Nucleus accumbens (tissue), 56 donors: ENCODE data around the gene EMID1.

Experiments
- DNase-seq, 56 donors: peaks; one replicate each; lab custom pipeline; 2025; lab: John Stamatoyannopoulos, UW

Gene EMID1

DNA sequence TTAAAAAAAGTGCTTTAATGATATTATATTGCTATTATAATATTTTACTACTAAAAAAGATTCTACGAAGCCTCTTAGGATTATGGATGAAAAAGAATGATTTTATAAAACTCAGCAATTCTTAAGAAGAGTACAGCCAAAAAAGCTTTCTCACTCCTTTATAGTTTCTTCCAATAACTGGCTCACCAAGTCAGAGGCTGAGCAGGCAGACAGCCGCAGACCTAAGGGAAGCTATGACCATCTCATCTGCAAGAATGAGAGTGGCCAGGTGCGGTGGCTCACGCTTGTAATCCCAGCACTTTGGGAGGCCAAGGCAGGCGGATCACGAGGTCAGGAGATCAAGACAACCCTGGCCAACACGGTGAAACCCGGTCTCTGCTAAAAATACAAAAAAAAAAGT is 12.7 kb upstream of the EMID1 start:
- no peak for DNase-seq

DNA sequence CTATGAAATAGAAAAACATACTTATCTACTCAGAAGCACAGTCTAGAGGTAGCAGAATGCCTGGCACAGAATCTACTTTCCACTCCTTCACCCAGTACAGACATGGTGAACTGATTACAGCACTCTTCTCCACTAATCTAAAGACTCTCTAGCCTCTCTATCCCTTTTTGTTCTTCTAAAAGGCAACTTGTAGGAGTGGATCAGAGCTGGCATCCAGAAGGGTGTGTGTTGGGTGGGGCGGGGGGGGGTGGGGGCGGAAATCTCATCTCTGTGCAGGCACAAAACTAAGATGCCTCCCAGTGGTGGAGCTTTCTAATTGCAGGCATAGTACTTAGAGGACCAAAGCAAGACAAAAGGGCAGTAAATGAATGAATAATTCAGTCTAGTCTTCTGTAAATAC is 11.5 kb upstream of the EMID1 start:
- no peak for DNase-seq

DNA sequence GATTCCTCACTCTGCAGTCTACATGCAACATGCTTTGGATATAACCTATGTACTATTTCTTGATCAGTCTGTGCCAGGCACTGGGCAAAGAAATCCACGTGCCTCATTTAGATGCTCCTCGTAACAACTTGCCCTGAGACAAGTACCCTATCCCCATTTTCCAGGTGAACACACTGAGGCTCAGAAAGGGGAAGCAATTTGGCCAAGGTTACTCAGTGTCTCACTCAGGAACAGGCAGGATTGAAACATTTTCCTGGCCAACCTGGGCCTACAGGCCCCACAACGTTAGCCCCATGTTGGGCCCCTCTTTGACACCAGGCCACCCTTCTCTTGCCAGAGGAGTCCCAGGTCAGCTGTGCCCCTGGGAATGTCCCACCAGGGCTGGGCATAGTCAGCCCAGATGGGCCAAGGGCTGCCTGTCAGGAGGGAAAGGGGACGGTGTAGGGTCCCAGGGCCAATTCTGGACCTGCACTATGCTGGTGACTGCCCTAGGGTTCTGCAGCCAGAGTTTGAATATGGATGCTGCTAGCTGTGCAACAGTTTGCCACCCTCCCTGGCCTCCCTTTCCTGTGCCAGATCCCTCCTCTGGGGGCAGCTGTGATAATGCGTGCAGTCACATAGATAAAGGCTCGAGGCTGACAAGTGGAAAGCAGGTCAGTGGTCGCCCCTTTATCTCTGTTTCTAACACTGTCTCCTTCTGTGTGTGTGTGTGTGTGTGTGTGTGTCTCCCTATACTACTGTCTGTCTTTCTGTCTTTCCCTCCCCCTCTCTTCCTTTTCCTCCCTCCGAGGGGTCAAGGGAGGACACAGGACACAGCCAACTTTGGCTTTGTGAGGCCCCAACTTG is 10.4 kb upstream of the EMID1 start:
- no peak for DNase-seq

DNA sequence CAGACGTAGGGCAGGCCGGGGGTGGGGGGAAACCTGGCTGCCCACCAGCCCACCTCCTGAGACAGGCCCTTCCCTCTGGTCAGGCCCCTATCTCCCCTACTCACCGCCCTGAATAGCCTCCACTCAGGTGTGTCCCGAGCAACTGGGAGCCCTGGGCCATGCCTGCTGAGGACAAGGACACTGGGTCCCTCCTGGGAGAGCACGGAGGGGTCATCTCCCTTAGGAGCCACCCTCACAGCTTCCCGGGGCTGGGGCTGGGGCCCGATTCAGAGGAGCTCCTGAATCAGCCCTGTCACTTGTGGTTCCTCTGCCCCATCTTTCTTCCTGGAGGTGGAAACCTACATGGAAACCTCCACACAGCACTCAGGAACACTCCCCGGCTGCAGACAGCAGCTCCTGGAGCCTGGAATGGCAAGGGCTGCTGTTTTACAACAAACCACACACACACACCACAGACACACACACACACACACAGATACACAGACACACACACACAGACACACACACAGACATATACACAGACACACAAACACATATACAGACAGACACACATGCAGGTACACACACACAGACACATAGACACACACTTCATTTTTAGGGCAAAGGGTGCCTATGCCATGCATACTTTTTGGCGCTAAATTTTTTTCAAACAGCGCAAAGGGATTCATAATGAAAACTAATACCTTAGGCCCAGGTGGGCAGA is 9.6 kb upstream of the EMID1 start:
- DNase-seq = no peak

DNA sequence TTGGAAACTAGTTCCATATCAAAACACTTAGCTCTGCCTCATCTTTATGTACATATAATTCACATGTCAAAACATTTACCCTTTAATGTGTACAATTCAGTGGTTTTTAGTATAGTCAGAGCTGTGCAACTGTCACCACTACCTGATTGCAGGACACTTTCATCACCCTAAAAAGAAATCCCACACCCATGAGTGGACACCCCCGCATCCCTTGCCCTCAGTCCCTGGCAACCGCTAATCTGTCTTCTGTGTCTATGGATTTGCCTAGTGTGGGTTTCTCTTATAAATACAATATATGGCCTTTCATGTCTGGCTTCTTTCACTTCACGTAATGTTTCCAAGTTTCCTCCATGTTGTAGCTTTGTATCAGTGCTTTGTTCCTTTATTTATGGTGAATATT is 8.6 kb upstream of the EMID1 start:
- no peak for DNase-seq

- no peak for DNase-seq
Observed at GRCh38 chr22:29198240-29198639, 7.5 kb upstream of the EMID1 start.

DNA sequence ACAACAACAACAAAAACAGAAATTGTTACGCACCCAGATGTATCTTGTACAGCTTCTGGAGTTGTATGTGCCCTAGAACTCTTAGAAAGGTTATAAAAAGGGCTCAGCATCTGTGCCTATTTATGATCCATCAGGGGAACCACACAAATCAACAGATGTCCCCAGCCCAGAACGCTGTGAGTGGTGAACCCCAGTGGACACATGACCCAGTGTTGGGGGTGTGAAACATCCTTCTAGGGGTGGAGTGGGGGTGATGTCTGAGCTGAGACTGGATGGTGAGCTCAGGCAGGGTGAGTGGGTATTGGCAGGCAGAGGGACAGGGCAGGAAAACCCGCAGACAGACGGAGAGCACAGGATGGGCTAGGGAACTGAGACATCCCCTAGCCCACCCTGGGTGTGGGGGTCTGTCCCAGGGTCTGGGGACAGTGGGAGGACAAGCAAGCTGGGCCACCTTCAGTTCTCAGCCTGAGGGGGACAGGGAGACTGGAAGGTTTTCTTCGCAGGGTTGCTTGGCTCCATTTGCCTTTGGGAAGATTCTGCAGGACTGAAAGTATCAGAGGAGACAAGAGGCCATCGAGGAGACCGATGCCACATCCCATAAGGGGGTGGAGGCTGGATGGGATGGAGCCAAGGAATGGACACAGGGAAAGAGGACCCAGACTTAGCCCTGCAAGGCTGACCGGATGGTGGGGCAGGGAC is 5.8 kb upstream of the EMID1 start:
- no peak for DNase-seq

DNA sequence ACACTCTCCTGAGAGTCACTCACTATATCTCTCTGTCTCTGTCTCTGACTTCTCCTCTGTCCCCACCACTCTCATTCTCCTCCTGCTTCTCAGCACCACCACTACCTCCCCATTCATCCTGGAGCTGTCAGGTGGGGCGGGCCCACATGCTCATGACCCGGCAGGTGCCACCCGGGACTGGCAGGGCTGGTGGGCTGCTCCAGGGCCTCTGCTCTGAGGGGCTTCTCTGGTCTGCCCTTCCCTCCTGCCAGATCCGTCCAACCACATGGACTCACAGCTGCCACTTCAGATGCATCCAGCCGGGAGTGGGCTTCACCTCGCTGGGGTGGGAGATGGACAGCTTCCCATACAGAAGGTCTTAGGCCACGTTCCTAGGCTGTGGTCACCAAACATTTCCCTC is 4.8 kb upstream of the EMID1 start:
- no peak for DNase-seq

- no peak for DNase-seq
Observed at GRCh38 chr22:29201782-29202181, 3.9 kb upstream of the EMID1 start.

GRCh38 chr22:29202212-29203192 is 3.2 kb upstream of the EMID1 start:
- DNase-seq = peak in 9 of 56 donors; percentile 11 to 55 (median 26)

GRCh38 chr22:29203488-29204454 is 1.9 kb upstream of the EMID1 start:
- no peak for DNase-seq

- no peak for DNase-seq
Observed at GRCh38 chr22:29204455-29205183, 1.1 kb upstream of the EMID1 start.

GRCh38 chr22:29205252-29205593 is 473 bp upstream of the EMID1 start:
- DNase-seq = no peak

GRCh38 chr22:29206372-29207242 is 911 bp downstream of the EMID1 start:
- no peak for DNase-seq

GRCh38 chr22:29207243-29207550 is 1.5 kb downstream of the EMID1 start:
- no peak for DNase-seq

- DNase-seq = no peak
Observed at GRCh38 chr22:29207562-29208501, 2.1 kb downstream of the EMID1 start.

- DNase-seq = no peak
Observed at GRCh38 chr22:29208502-29208862, 2.8 kb downstream of the EMID1 start.
